ENCODE measurements around the gene PVRIG. TPM values are rescaled to one million over a fixed set of nuclear protein-coding genes. Genes with fewer than 3 reads are reported as not detected.

Gene PVRIG
- total and polyA plus RNA-seq, 2 of the 8 experiments (the other 6 are each of a cell fraction or from before 2014, with no cell fraction given): 0.15 TPM; not detected in 1

DNA sequence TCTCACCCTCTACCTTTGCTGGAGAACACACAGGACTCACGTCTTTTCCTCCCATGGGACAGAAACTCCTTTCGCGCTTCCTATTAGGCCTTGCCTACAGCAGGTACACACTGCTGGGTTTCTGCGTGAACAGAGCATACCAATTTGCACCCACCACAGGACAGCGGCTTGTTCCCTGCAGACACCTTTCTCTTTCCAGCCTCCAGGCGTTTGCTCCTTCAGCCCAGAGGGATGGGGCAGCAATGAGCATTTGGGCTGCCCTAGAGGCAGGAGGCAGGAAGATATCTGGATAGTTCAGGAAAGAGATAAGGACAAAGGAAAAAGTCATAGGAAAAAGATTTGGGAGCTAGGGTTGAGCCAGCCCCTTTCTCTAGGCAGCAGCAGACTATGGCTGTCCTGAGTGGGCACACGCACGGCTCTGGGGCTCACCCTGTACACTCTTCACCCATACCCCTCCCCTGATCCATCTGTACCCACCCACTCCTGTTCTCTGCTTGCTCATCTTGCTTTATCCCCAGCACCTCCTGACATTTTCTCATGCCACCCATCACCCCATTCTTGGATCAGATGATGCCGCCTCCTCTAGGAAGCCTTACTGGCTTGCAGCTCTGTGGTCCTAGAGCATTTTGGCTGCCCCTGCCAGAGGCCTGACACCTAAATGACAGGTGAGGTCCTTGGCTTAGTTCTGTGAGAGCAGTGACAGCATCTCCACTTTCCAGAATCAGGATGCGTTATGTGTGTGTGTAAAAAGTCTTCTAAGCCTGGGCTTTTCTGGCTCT, 47.0 kb downstream of the PVRIG start (continued):
- TF ChIP-seq RAD21 (IDR thresholded peaks at IDR 0.05 in 1 of 2, conservative IDR thresholded peaks at IDR 0.05 in 1 of 2; ENCODE audit: low read depth in 2 of 2, low read length in 2 of 2): no peak
- TF ChIP-seq TBP (IDR thresholded peaks at IDR 0.05; ENCODE audit: low read depth, low read length): no peak
- no peak for TF ChIP-seq SP4 (IDR thresholded peaks at IDR 0.05; ENCODE audit: low read length)
- no peak for TF ChIP-seq FOSL1 (IDR thresholded peaks at IDR 0.05; ENCODE audit: insufficient read depth, low read depth, low read length)
- no peak for TF ChIP-seq EP300 (IDR thresholded peaks at IDR 0.05; ENCODE audit: borderline replicate concordance in 1 of 2, low read depth in 2 of 2, low read length in 2 of 2)
- TF ChIP-seq CHD1 (IDR thresholded peaks at IDR 0.05; ENCODE audit: low read depth, low read length): no peak
- TF ChIP-seq, protein P1, sequence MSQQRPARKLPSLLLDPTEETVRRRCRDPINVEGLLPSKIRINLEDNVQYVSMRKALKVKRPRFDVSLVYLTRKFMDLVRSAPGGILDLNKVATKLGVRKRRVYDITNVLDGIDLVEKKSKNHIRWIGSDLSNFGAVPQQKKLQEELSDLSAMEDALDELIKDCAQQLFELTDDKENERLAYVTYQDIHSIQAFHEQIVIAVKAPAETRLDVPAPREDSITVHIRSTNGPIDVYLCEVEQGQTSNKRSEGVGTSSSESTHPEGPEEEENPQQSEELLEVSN (IDR thresholded peaks at IDR 0.05): no peak
- no peak for TF ChIP-seq TAF1 (IDR thresholded peaks at IDR 0.05; ENCODE audit: low read depth, low read length)
- no peak for TF ChIP-seq EZH2 (IDR thresholded peaks at IDR 0.05; ENCODE audit: low read depth, low read length, severe bottlenecking)
- no peak for TF ChIP-seq CTBP2 (IDR thresholded peaks at IDR 0.05; ENCODE audit: borderline replicate concordance, insufficient read depth, insufficient read length, low read length)
